Measurements from ENCODE around the gene USP38.

DNA sequence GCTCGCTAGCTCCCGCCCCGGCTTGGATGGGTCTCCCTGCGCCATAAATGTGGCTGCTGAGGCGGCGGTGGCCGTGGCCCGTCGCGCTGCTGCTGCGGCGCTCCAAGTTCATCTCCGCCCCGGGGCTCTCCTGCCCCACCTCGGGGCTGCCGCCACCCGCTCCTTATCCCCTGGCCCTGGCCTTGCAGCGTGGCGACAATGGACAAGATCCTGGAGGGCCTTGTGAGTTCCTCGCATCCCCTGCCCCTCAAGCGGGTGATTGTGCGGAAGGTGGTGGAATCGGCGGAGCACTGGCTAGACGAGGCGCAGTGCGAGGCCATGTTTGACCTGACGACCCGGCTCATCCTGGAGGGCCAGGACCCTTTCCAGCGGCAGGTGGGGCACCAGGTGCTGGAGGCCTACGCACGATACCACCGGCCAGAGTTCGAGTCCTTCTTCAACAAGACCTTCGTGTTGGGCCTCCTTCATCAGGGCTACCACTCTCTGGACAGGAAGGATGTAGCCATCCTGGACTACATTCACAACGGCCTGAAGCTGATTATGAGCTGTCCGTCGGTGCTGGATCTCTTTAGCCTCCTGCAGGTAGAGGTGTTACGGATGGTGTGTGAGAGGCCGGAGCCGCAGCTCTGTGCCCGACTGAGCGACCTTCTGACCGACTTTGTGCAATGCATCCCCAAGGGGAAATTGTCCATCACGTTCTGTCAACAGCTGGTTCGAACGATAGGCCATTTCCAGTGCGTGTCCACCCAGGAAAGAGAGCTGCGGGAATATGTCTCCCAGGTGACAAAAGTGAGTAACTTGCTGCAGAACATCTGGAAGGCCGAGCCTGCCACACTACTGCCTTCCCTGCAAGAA is 763 bp downstream of the USP38 start:
- TF ChIP-seq, protein P1, sequence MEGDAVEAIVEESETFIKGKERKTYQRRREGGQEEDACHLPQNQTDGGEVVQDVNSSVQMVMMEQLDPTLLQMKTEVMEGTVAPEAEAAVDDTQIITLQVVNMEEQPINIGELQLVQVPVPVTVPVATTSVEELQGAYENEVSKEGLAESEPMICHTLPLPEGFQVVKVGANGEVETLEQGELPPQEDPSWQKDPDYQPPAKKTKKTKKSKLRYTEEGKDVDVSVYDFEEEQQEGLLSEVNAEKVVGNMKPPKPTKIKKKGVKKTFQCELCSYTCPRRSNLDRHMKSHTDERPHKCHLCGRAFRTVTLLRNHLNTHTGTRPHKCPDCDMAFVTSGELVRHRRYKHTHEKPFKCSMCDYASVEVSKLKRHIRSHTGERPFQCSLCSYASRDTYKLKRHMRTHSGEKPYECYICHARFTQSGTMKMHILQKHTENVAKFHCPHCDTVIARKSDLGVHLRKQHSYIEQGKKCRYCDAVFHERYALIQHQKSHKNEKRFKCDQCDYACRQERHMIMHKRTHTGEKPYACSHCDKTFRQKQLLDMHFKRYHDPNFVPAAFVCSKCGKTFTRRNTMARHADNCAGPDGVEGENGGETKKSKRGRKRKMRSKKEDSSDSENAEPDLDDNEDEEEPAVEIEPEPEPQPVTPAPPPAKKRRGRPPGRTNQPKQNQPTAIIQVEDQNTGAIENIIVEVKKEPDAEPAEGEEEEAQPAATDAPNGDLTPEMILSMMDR (IDR thresholded peaks at IDR 0.05): no peak
- TF ChIP-seq EZH2 (IDR thresholded peaks at IDR 0.05): no peak
